Liver (tissue), 9 donors: ENCODE results near the gene REL. TPM values are rescaled to one million over a fixed set of nuclear protein-coding genes. Genes with fewer than 3 reads are reported as not detected.

Experiments used
- DNase-seq: peaks from one replicate; pipeline ENCODE4 v3.0.0-alpha.2; 2017; ENCODE audit warnings: low spot score
- H3K27ac ChIP-seq, 2 donors: one replicate each; pipeline ENCODE4 v1.7.0; 2013; ENCODE audit warnings: inconsistent platforms in 2 of 2, low read length in 2 of 2, control low read depth in 1 of 2, low read depth in 1 of 2, mild to moderate bottlenecking in 1 of 2
- H3K27me3 ChIP-seq, 4 donors: one replicate each; pipeline versions ENCODE4 v1.6.1 to v1.7.0; 2013; ENCODE audit warnings: low read length in 3 of 4, inconsistent platforms in 1 of 4, mild to moderate bottlenecking in 1 of 4, moderate library complexity in 1 of 4; ENCODE audit not compliant: control insufficient read depth in 4 of 4, insufficient read depth in 4 of 4
- H3K36me3 ChIP-seq, 4 donors: one replicate each; pipeline versions ENCODE4 v1.6.1 to v1.7.0; 2013; ENCODE audit warnings: low read length in 3 of 4, mild to moderate bottlenecking in 3 of 4, low read depth in 1 of 4, moderate library complexity in 1 of 4; ENCODE audit not compliant: control insufficient read depth in 4 of 4, insufficient read depth in 3 of 4
- H3K4me1 ChIP-seq, 4 donors: one replicate each; pipeline versions ENCODE4 v1.6.1 to v1.7.0; 2013; ENCODE audit warnings: low read length in 3 of 4, mild to moderate bottlenecking in 3 of 4, moderate library complexity in 1 of 4; ENCODE audit not compliant: control insufficient read depth in 4 of 4, insufficient read depth in 4 of 4
- H3K4me3 ChIP-seq, 3 donors: one replicate each; pipeline versions ENCODE4 v1.6.1 to v1.7.0; 2013; ENCODE audit warnings: low read length in 3 of 3, control low read depth in 1 of 3, low read depth in 1 of 3, mild to moderate bottlenecking in 1 of 3
- H3K9ac ChIP-seq, 2 donors: one replicate each; pipeline ENCODE4 v1.7.0; 2013; ENCODE audit warnings: low read length in 2 of 2, mild to moderate bottlenecking in 2 of 2, moderate library complexity in 2 of 2, control low read depth in 1 of 2, low read depth in 1 of 2
- H3K9me3 ChIP-seq, 4 donors: one replicate each; pipeline versions ENCODE4 v1.6.1 to v1.7.0; 2013; ENCODE audit warnings: low read length in 3 of 4; ENCODE audit not compliant: control insufficient read depth in 4 of 4
- CTCF ChIP-seq: fragments of 150-350 bp; IDR thresholded peaks from 2 replicates; pipeline ENCODE4 v1.5.1; 2017; ENCODE audit warnings: improper control_type of control experiment, low read depth, low read length; ENCODE audit not compliant: missing input control
- EGR1 ChIP-seq, 2 donors: IDR thresholded peaks; 2 replicates each; pipeline ENCODE4 v1.6.1; 2016 to 2018; ENCODE audit warnings: antibody characterized with exemption in 2 of 2, low read depth in 2 of 2
- FOXA1 ChIP-seq: IDR thresholded peaks from 2 replicates; pipeline ENCODE4 v1.6.1; 2016; ENCODE audit warnings: antibody characterized with exemption
- FOXA2 ChIP-seq: IDR thresholded peaks from 2 replicates; pipeline ENCODE4 v1.6.1; 2016; ENCODE audit warnings: antibody characterized with exemption
- GABPA ChIP-seq, 2 donors: IDR thresholded peaks in 1 of 2; conservative IDR thresholded peaks in 1 of 2; 2 replicates each; pipeline ENCODE4 v1.6.1; 2016; ENCODE audit warnings: antibody characterized with exemption in 2 of 2, mild to moderate bottlenecking in 1 of 2, moderate library complexity in 1 of 2
- HNF4A ChIP-seq, 2 donors: conservative IDR thresholded peaks; 2 replicates each; pipeline ENCODE4 v1.6.1; 2016; ENCODE audit warnings: antibody characterized with exemption in 2 of 2, mild to moderate bottlenecking in 2 of 2
- HNF4G ChIP-seq: IDR thresholded peaks from 2 replicates; pipeline ENCODE4 v1.6.1; 2016; ENCODE audit warnings: antibody characterized with exemption
- MAX ChIP-seq: IDR thresholded peaks from 2 replicates; pipeline ENCODE4 v1.6.1; 2016; ENCODE audit warnings: antibody characterized with exemption
- NR2F2 ChIP-seq: IDR thresholded peaks from 2 replicates; pipeline ENCODE4 v1.6.1; 2016; ENCODE audit warnings: antibody characterized with exemption
- RAD21 ChIP-seq, 2 donors: IDR thresholded peaks; 2 replicates each; pipeline ENCODE4 v1.6.1; 2016; ENCODE audit warnings: antibody characterized with exemption in 2 of 2, mild to moderate bottlenecking in 2 of 2
- REST ChIP-seq: IDR thresholded peaks from 2 replicates; pipeline ENCODE4 v1.6.1; 2016; ENCODE audit warnings: antibody characterized with exemption, mild to moderate bottlenecking
- SP1 ChIP-seq: IDR thresholded peaks from 2 replicates; pipeline ENCODE4 v1.6.1; 2018; ENCODE audit warnings: antibody characterized with exemption, mild to moderate bottlenecking
- TAF1 ChIP-seq: conservative IDR thresholded peaks from 2 replicates; pipeline ENCODE4 v1.6.1; 2016; ENCODE audit warnings: antibody characterized with exemption, mild to moderate bottlenecking
- YY1 ChIP-seq: IDR thresholded peaks from 2 replicates; pipeline ENCODE4 v1.6.1; 2016; ENCODE audit warnings: antibody characterized with exemption, mild to moderate bottlenecking
- WGBS: extraction: QIAGEN DNeasy Blood & Tissue Kit; methylation state at CpG from one replicate; pipeline ENCODE4 v1.1.7; 2013; 5-methylcytosine and 5-hydroxymethylcytosine counted together
- polyA plus RNA-seq, 2 donors: library from polyadenylated mRNA; stranded (reverse) in 1 of 2; unstranded in 1 of 2; fragments of 200-250 nt in 1 of 2; fragments of >200 nt in 1 of 2; fragmentation: Nextera tagmentation in 1 of 2; extraction: Ambion mirVana in 1 of 2; gene quantifications; one replicate each; pipeline versions ENCODE4 v1.2.1 to v1.2.3, GENCODE V29; 2013 to 2015
- total RNA-seq, 2 donors: library from RNA; depleted of rRNA; stranded (reverse); fragments of >200 nt; gene quantifications; one replicate each; pipeline ENCODE4 v1.2.3, GENCODE V29; 2014
- TF ChIP-seq, protein P1 (sequence below): IDR thresholded peaks from 2 replicates; pipeline ENCODE4 v1.6.1; 2016; ENCODE audit warnings: antibody characterized with exemption
- donor health status: healthy.
- donor health status: healthy.
- donor health status: healthy.
- donor health status: healthy.
- donor health status: healthy.

Gene REL
- total and polyA plus RNA-seq, 4 donors = 1.1 to 7.0 (median 4.4) TPM

DNA sequence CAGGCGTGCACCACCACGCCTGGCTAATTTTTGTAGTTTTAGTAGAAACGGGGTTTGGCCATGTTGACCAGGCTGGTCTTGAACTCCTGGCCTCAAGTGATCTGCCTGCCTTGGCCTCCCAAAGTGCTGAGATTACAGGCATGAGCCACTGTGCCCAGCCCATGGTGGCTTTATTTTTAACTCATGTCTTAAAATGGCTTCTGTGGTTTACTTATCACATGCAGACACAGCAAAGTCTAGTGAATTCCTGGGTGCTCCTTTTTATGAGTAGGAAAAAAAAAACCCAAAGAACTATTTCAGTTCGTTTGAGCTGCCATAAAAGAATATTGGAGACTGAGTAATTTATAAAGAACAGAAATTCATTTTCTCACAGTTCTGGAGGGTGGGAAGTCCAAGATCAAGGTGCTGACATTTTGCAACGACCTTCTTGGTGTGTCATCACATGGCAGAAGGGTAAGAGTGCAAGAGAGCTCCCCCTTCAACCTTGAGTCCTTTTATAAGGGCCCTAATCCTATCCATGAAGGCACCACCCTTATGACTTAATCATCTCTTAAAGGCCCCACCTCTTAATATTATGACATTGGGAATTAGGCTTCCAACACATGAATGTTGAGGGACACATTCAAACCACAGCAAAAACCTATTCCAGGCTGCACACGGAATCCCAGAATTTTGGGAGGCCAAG, 12.6 kb upstream of the REL start:
- Histone ChIP-seq H3K4me3 (no peak overlapping the region), H3K27ac (no peak overlapping the region), H3K27me3 (no peaks in the 10 kb centered on the region), H3K36me3 (no peaks in the 10 kb centered on the region), H3K9me3 (peaks cover 0 to 1% (median 0%) of the 10 kb centered on the region in 4 donors), H3K4me1 (no peaks in the 10 kb centered on the region), H3K9ac (no peak overlapping the region)
- no peak for DNase-seq
- TF ChIP-seq RAD21 (IDR thresholded peaks at IDR 0.05) = no peak
- no peak for TF ChIP-seq CTCF
- TF ChIP-seq NR2F2 = no peak
- no peak for TF ChIP-seq SP1
- no peak for TF ChIP-seq EGR1 (IDR thresholded peaks at IDR 0.05; ENCODE audit: low read depth in 2 of 2)
- TF ChIP-seq REST = no peak
- TF ChIP-seq HNF4A (conservative IDR thresholded peaks at IDR 0.05) = no peak
- TF ChIP-seq MAX = no peak
- no peak for TF ChIP-seq TAF1
- no peak for TF ChIP-seq HNF4G
- TF ChIP-seq GABPA (IDR thresholded peaks at IDR 0.05 in 1 of 2, conservative IDR thresholded peaks at IDR 0.05 in 1 of 2) = no peak
- TF ChIP-seq YY1 = no peak
- TF ChIP-seq FOXA1 = no peak
- TF ChIP-seq, protein P1, sequence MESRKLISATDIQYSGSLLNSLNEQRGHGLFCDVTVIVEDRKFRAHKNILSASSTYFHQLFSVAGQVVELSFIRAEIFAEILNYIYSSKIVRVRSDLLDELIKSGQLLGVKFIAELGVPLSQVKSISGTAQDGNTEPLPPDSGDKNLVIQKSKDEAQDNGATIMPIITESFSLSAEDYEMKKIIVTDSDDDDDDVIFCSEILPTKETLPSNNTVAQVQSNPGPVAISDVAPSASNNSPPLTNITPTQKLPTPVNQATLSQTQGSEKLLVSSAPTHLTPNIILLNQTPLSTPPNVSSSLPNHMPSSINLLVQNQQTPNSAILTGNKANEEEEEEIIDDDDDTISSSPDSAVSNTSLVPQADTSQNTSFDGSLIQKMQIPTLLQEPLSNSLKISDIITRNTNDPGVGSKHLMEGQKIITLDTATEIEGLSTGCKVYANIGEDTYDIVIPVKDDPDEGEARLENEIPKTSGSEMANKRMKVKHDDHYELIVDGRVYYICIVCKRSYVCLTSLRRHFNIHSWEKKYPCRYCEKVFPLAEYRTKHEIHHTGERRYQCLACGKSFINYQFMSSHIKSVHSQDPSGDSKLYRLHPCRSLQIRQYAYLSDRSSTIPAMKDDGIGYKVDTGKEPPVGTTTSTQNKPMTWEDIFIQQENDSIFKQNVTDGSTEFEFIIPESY = no peak
- TF ChIP-seq FOXA2 = no peak
- 86% methylated on average over 6 of the region's 6 CpGs for WGBS

GRCh38 chr2:60872510-60872928, 8.9 kb upstream of the REL start:
- no peak overlapping the region for H3K27ac ChIP-seq
- H3K4me3 ChIP-seq = no peak overlapping the region
- no peaks in the 10 kb centered on the region for H3K27me3 ChIP-seq
- no peak for TF ChIP-seq NR2F2
- TF ChIP-seq FOXA1 = no peak
- TF ChIP-seq REST = no peak
- no peak for TF ChIP-seq SP1
- TF ChIP-seq, protein P1 = no peak
- TF ChIP-seq TAF1 = no peak
- no peak for TF ChIP-seq GABPA (IDR thresholded peaks at IDR 0.05 in 1 of 2, conservative IDR thresholded peaks at IDR 0.05 in 1 of 2)
- TF ChIP-seq MAX = no peak
- TF ChIP-seq FOXA2 = no peak
- no peak for TF ChIP-seq RAD21 (IDR thresholded peaks at IDR 0.05)
- no peak for DNase-seq
- H3K9ac ChIP-seq = no peak overlapping the region
- no peaks in the 10 kb centered on the region for H3K4me1 ChIP-seq
- WGBS = 77% methylated on average over 3 of the region's 3 CpGs
- H3K36me3 ChIP-seq = no peaks in the 10 kb centered on the region
- H3K9me3 ChIP-seq = no peaks in the 10 kb centered on the region
